ENCODE data around the gene ALDH16A1. TPM values are rescaled to one million over a fixed set of nuclear protein-coding genes. Genes with fewer than 3 reads are reported as not detected.
"Not testable (repeated sequence)": the region's sequence is repeated elsewhere in the genome, so short reads cannot be mapped to it uniquely, and the experiment has no call there.

ALDH16A1 gene
- total RNA-seq, 4 donors from 2014 or later = 32.5 to 39.5 (median 34.2) TPM

- Histone ChIP-seq H3K9me3 (no peaks in the 10 kb centered on the region), H3K27ac (peak overlapping the region in 2 of 3 donors; percentile 69 to 79), H3K4me3 (replicated peaks in 1 of 3) (peak overlapping the region; percentile 20 to 57 (median 51)), H3K4me1 (peaks cover 0 to 7% of the 10 kb centered on the region in 2 donors), H3K27me3 (peaks cover 6% of the 10 kb centered on the region), H3K36me3 (no peaks in the 10 kb centered on the region)
- peak in 1 of 2 donors; percentile 35 for TF ChIP-seq POLR2A (IDR thresholded peaks at IDR 0.05)
- no peak for TF ChIP-seq CTCF (IDR thresholded peaks at IDR 0.05)
- WGBS, 2 donors = 2 to 4% methylated on average over 14 to 34 of the region's 43 CpGs
- peak; percentile 90 to 91 for DNase-seq
- intact Hi-C loops (cut with DNase I) = loop anchor here (2.0 kb wide), 1 partner anchor 50 kb away; no protein-coding TSS in a partner anchor
Observed at GRCh38 chr19:49442771-49443365, 10.2 kb upstream of the ALDH16A1 start.

- H3K4me3 ChIP-seq (replicated peaks in 1 of 3) = peak overlapping the region; percentile 20 to 57 (median 51)
- H3K9me3 ChIP-seq = no peaks in the 10 kb centered on the region
- DNase-seq = peak; percentile 97
- peaks cover 6% of the 10 kb centered on the region for H3K27me3 ChIP-seq
- peaks cover 0 to 7% of the 10 kb centered on the region in 2 donors for H3K4me1 ChIP-seq
- intact Hi-C loops (cut with DNase I) = loop anchor here (2.0 kb wide), 1 partner anchor 51 kb away; no protein-coding TSS in a partner anchor
- H3K36me3 ChIP-seq = no peaks in the 10 kb centered on the region
- WGBS, 2 donors = 0 to 1% methylated on average over 41 to 46 of the region's 47 CpGs
- H3K27ac ChIP-seq = peak overlapping the region in 2 of 3 donors; percentile 69 to 79
- TF ChIP-seq CTCF (IDR thresholded peaks at IDR 0.05) = peak; percentile 39 to 87 (median 79)
- no peak for TF ChIP-seq POLR2A (IDR thresholded peaks at IDR 0.05)
Observed at GRCh38 chr19:49443366-49444099, 9.5 kb upstream of the ALDH16A1 start.

- not testable (repeated sequence) for H3K4me1 ChIP-seq
Observed at GRCh38 chr19:49444100-49444700, 8.8 kb upstream of the ALDH16A1 start.

GRCh38 chr19:49445997-49446396 lies 7.0 kb upstream of the ALDH16A1 start:
- TF ChIP-seq POLR2A (IDR thresholded peaks at IDR 0.05) (no peak), CTCF (IDR thresholded peaks at IDR 0.05) (no peak)
- no peak overlapping the region for H3K27ac ChIP-seq
- H3K4me1 ChIP-seq = peaks cover 5 to 13% of the 10 kb centered on the region in 2 donors
- intact Hi-C loops (cut with DNase I) = no loop called here
- H3K36me3 ChIP-seq = peaks cover 0 to 5% of the 10 kb centered on the region in 2 donors
- no peak for DNase-seq
- 64 to 95% methylated on average over 3 of the region's 3 CpGs for WGBS, 2 donors
- H3K9me3 ChIP-seq = no peaks in the 10 kb centered on the region
- H3K4me3 ChIP-seq (replicated peaks in 1 of 3) = no peak overlapping the region
- peaks cover 6% of the 10 kb centered on the region for H3K27me3 ChIP-seq

More at GRCh38 chr19:49444100-49444700, 8.8 kb upstream of the ALDH16A1 start:
- DNase-seq; H3K36me3 ChIP-seq; H3K27me3 ChIP-seq; H3K4me3 ChIP-seq (replicated peaks in 1 of 3); H3K27ac ChIP-seq; intact Hi-C loops (cut with DNase I); H3K9me3 ChIP-seq: not testable (repeated sequence)
- 75 to 76% methylated on average over 5 of the region's 5 CpGs for WGBS, 2 donors

- H3K4me3 ChIP-seq (replicated peaks in 1 of 3) = no peak overlapping the region
- no peak for DNase-seq
- peaks cover 0 to 5% of the 10 kb centered on the region in 2 donors for H3K36me3 ChIP-seq
- TF ChIP-seq CTCF (IDR thresholded peaks at IDR 0.05) = no peak
- TF ChIP-seq POLR2A (IDR thresholded peaks at IDR 0.05) = no peak
- no peak overlapping the region for H3K27ac ChIP-seq
- 71 to 78% methylated on average over 25 to 26 of the region's 32 CpGs for WGBS, 2 donors
- H3K4me1 ChIP-seq = peaks cover 5 to 6% of the 10 kb centered on the region in 2 donors
- H3K9me3 ChIP-seq = no peaks in the 10 kb centered on the region
- intact Hi-C loops (cut with DNase I) = no loop called here
- H3K27me3 ChIP-seq = no peaks in the 10 kb centered on the region
Observed at GRCh38 chr19:49447485-49448431, 5.3 kb upstream of the ALDH16A1 start.
